Measurements from ENCODE around the gene PGGHG. TPM values are rescaled to one million over a fixed set of nuclear protein-coding genes. Genes with fewer than 3 reads are reported as not detected.

Gene PGGHG
- total and polyA plus RNA-seq, 2 donors from 2014 or later, result 16.1 to 64.1 TPM

DNA sequence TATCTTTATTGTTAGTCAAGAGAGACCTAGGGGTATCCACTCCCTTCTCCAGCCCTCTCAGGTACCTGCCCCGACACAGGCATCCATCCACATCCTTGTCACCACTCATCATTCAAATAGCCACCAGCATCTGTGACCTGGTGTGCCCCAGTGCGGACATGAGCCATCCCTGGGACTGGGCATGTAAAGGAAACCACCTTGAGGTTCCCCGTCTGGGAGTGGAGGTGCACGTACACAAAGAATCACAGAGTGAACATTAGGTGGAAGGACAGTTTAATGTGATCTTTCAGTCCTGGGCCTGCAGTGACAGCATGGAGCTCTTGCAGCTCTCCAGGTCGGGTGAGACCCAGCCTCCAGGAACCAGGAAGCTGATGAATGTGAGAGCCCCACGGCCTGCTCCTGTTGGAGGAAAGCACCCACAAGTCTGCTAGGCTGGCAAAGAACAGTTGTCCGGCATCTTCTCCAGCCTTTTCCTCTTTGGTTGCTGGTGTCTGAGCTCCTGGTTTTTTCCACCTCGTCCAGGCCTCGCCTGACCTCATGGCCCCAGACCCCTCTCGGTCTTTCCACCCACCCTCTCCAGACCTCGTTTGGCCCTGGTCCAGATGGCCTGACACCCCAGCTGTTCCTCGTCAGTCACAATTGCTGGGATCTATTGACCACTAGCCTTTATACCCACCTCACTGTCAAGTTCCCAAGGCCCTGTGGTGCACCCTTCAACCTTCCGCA lies 35.6 kb upstream of the PGGHG start:
- H3K9ac ChIP-seq (ENCODE audit: low read length in 3 of 3), result no peak overlapping the region
- no peak overlapping the region for H3K27ac ChIP-seq (ENCODE audit: low read depth in 2 of 2, low read length in 2 of 2)
- DNase-seq (no peak), FAIRE-seq (no peak)
- no peak overlapping the region for H3K4me3 ChIP-seq (ENCODE audit: low read length in 3 of 3)
- intact Hi-C loops (cut with DNase I), result no loop called here
- no peaks in the 10 kb centered on the region for H3K9me3 ChIP-seq (ENCODE audit: control insufficient read depth in 2 of 3, insufficient read depth in 1 of 3, low read length in 3 of 3)
- no peaks in the 10 kb centered on the region for H3K27me3 ChIP-seq (ENCODE audit: control insufficient read depth, insufficient read depth, low read length)
- peaks cover 6 to 25% (median 24%) of the 10 kb centered on the region in 3 donors for H3K36me3 ChIP-seq (ENCODE audit: control insufficient read depth in 2 of 3, insufficient read depth in 3 of 3, low read length in 3 of 3)
- H3K4me1 ChIP-seq (ENCODE audit: control insufficient read depth in 2 of 3, insufficient read depth in 2 of 3, low read depth in 1 of 3, low read length in 3 of 3), result no peaks in the 10 kb centered on the region
- TF ChIP-seq, protein P1, sequence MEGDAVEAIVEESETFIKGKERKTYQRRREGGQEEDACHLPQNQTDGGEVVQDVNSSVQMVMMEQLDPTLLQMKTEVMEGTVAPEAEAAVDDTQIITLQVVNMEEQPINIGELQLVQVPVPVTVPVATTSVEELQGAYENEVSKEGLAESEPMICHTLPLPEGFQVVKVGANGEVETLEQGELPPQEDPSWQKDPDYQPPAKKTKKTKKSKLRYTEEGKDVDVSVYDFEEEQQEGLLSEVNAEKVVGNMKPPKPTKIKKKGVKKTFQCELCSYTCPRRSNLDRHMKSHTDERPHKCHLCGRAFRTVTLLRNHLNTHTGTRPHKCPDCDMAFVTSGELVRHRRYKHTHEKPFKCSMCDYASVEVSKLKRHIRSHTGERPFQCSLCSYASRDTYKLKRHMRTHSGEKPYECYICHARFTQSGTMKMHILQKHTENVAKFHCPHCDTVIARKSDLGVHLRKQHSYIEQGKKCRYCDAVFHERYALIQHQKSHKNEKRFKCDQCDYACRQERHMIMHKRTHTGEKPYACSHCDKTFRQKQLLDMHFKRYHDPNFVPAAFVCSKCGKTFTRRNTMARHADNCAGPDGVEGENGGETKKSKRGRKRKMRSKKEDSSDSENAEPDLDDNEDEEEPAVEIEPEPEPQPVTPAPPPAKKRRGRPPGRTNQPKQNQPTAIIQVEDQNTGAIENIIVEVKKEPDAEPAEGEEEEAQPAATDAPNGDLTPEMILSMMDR (IDR thresholded peaks at IDR 0.05; ENCODE audit: borderline replicate concordance, extremely low read depth, insufficient read depth), result no peak

DNA sequence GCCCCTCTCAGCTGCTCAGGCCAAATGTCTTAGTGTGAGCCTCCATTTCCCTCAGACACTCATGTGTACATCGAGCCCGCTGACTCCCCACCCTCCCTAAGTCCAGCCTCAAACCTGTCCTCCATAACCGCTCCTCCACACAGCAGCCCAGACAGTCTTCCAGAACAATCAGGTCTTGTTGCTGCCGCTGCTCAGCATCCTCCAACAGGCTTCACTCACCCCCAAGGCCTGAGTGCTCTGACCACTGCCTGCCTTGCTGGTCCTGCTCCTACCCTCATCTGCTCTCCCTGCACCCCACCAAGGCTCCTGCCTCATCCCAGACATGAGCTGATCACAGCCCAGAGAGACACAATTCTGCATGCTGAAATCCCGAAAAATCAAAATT lies 35.0 kb upstream of the PGGHG start:
- Histone ChIP-seq H3K4me3 (ENCODE audit: low read length in 3 of 3) (no peak overlapping the region), H3K9ac (ENCODE audit: low read length in 3 of 3) (no peak overlapping the region), H3K27ac (ENCODE audit: low read depth in 2 of 2, low read length in 2 of 2) (no peak overlapping the region), H3K36me3 (ENCODE audit: control insufficient read depth in 2 of 3, insufficient read depth in 3 of 3, low read length in 3 of 3) (peaks cover 2 to 20% (median 19%) of the 10 kb centered on the region in 3 donors), H3K4me1 (ENCODE audit: control insufficient read depth in 2 of 3, insufficient read depth in 2 of 3, low read depth in 1 of 3, low read length in 3 of 3) (no peaks in the 10 kb centered on the region), H3K9me3 (ENCODE audit: control insufficient read depth in 2 of 3, insufficient read depth in 1 of 3, low read length in 3 of 3) (no peaks in the 10 kb centered on the region), H3K27me3 (ENCODE audit: control insufficient read depth, insufficient read depth, low read length) (no peaks in the 10 kb centered on the region)
- TF ChIP-seq, protein P1 (IDR thresholded peaks at IDR 0.05; ENCODE audit: borderline replicate concordance, extremely low read depth, insufficient read depth), result no peak
- intact Hi-C loops (cut with DNase I), result no loop called here
- FAIRE-seq, result no peak
- DNase-seq, result no peak

DNA sequence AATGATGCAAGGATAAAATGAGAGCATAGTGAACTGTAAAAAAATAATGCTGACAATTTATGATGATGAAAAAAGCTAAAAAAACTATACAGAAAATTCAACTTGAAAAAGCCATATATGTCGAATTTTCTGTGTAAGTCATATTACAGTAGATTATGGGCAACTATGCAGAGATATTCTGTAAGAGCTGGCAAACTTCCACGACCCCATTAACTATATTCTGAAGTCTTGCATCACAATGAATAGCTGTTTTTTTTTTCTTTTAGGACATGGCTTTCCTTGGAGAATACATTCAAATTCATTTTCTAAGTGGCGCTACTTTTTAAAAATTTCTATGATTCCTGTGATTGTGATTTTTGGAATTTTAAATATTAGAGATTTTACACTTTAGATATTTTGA lies 33.8 kb upstream of the PGGHG start:
- no peak overlapping the region for H3K9ac ChIP-seq (ENCODE audit: low read length in 3 of 3)
- no peak overlapping the region for H3K4me3 ChIP-seq (ENCODE audit: low read length in 3 of 3)
- intact Hi-C loops (cut with DNase I), result no loop called here
- H3K36me3 ChIP-seq (ENCODE audit: control insufficient read depth in 2 of 3, insufficient read depth in 3 of 3, low read length in 3 of 3), result peaks cover 0 to 16% (median 15%) of the 10 kb centered on the region in 3 donors
- TF ChIP-seq, protein P1 (IDR thresholded peaks at IDR 0.05; ENCODE audit: borderline replicate concordance, extremely low read depth, insufficient read depth), result no peak
- H3K4me1 ChIP-seq (ENCODE audit: control insufficient read depth in 2 of 3, insufficient read depth in 2 of 3, low read depth in 1 of 3, low read length in 3 of 3), result no peaks in the 10 kb centered on the region
- H3K27ac ChIP-seq (ENCODE audit: low read depth in 2 of 2, low read length in 2 of 2), result no peak overlapping the region
- no peaks in the 10 kb centered on the region for H3K27me3 ChIP-seq (ENCODE audit: control insufficient read depth, insufficient read depth, low read length)
- FAIRE-seq, result no peak
- no peaks in the 10 kb centered on the region for H3K9me3 ChIP-seq (ENCODE audit: control insufficient read depth in 2 of 3, insufficient read depth in 1 of 3, low read length in 3 of 3)
- no peak for DNase-seq
